CD14-positive monocyte (primary cell): ENCODE data around the gene TBX18. TPM values are rescaled to one million over a fixed set of nuclear protein-coding genes. Genes with fewer than 3 reads are reported as not detected.

Source experiments
- DNase-seq, 3 donors: peaks; one replicate each; pipeline ENCODE4 v3.0.0-alpha.2; 2011 to 2022
- H2AFZ ChIP-seq: 2 replicates; pipeline ENCODE4 v1.6.0; 2012; ENCODE audit warnings: mild to moderate bottlenecking, low read depth, low read length, inconsistent platforms; ENCODE audit not compliant: insufficient read depth, poor library complexity, severe bottlenecking
- H3K27ac ChIP-seq, 2 donors: 1 replicate in 1 of 2; 2 replicates in 1 of 2; pipeline ENCODE4 v1.5.1; 2012 to 2013; ENCODE audit warnings: low read length in 2 of 2, control low read depth in 1 of 2, inconsistent platforms in 1 of 2, low read depth in 1 of 2, mild to moderate bottlenecking in 1 of 2
- H3K27me3 ChIP-seq, 2 donors: one replicate each; pipeline versions ENCODE4 v1.6.0 to v1.6.1; 2011 to 2013; ENCODE audit warnings: low read length in 2 of 2; ENCODE audit not compliant: control insufficient read depth in 2 of 2, insufficient read depth in 2 of 2
- H3K36me3 ChIP-seq, 2 donors: replicated peaks in 1 of 2; 1 replicate in 1 of 2; 2 replicates in 1 of 2; pipeline versions ENCODE4 v1.5.1 to v1.6.1; 2012 to 2013; ENCODE audit warnings: low read length in 2 of 2, control low read depth in 1 of 2, inconsistent platforms in 1 of 2, mild to moderate bottlenecking in 1 of 2; ENCODE audit not compliant: insufficient read depth in 2 of 2, control insufficient read depth in 1 of 2
- H3K4me1 ChIP-seq, 2 donors: 1 replicate in 1 of 2; 2 replicates in 1 of 2; pipeline versions ENCODE4 v1.5.1 to v1.6.1; 2012 to 2013; ENCODE audit warnings: low read length in 2 of 2, control low read depth in 1 of 2, inconsistent platforms in 1 of 2, mild to moderate bottlenecking in 1 of 2, moderate library complexity in 1 of 2; ENCODE audit not compliant: insufficient read depth in 2 of 2, control insufficient read depth in 1 of 2
- H3K4me2 ChIP-seq: replicated peaks from 2 replicates; pipeline ENCODE3; 2012; ENCODE audit warnings: low read length, moderate library complexity, mild to moderate bottlenecking; ENCODE audit not compliant: poor library complexity, severe bottlenecking; ENCODE audit errors: extremely low read depth
- H3K4me3 ChIP-seq, 3 experiments: fragments of 200-600 bp in 1 of 3; sonication (generic) in 1 of 3; replicated peaks in 1 of 3; 1 replicate in 2 of 3; 2 replicates in 1 of 3; pipeline ENCODE4 v1.5.1; 2011 to 2013; ENCODE audit warnings: low read length in 3 of 3, mild to moderate bottlenecking in 3 of 3, control low read depth in 2 of 3, low read depth in 2 of 3, inconsistent platforms in 1 of 3, moderate library complexity in 1 of 3
- H3K79me2 ChIP-seq: 2 replicates; pipeline ENCODE4 v1.6.0; 2012; ENCODE audit warnings: mild to moderate bottlenecking, control low read depth, inconsistent platforms, low read length, moderate library complexity; ENCODE audit not compliant: insufficient read depth
- H3K9ac ChIP-seq: 2 replicates; pipeline ENCODE4 v1.6.0; 2017; ENCODE audit warnings: low read length, mild to moderate bottlenecking; ENCODE audit not compliant: insufficient read depth, poor library complexity, severe bottlenecking
- H3K9me3 ChIP-seq, 2 donors: replicated peaks in 1 of 2; 1 replicate in 1 of 2; 2 replicates in 1 of 2; pipeline versions ENCODE4 v1.5.1 to v1.6.1; 2012 to 2013; ENCODE audit warnings: low read length in 2 of 2, control low read depth in 1 of 2; ENCODE audit not compliant: control insufficient read depth in 1 of 2, insufficient read depth in 1 of 2
- H4K20me1 ChIP-seq: 2 replicates; pipeline ENCODE4 v1.6.0; 2012; ENCODE audit warnings: mild to moderate bottlenecking, low read length, control low read depth, moderate library complexity; ENCODE audit not compliant: insufficient read depth
- H3K27ac Mint-ChIP-seq, 7 donors: one replicate each; pipeline ENCODE4 v1.8.0; 2020; ENCODE audit warnings: mild to moderate bottlenecking in 7 of 7, mixed read lengths in 7 of 7, moderate library complexity in 6 of 7, inconsistent platforms in 2 of 7
- H3K27me3 Mint-ChIP-seq, 3 donors: one replicate each; pipeline ENCODE4 v1.8.0; 2021 to 2022; ENCODE audit warnings: low read depth in 3 of 3, mild to moderate bottlenecking in 3 of 3, mixed read lengths in 3 of 3, moderate library complexity in 3 of 3, inconsistent platforms in 1 of 3
- H3K36me3 Mint-ChIP-seq, 2 donors: one replicate each; pipeline ENCODE4 v1.8.0; 2020; ENCODE audit warnings: mixed read lengths in 2 of 2, inconsistent platforms in 1 of 2, mild to moderate bottlenecking in 1 of 2
- H3K4me1 Mint-ChIP-seq: one replicate; pipeline ENCODE4 v1.8.0; 2020; ENCODE audit warnings: mild to moderate bottlenecking, mixed read lengths
- H3K4me3 Mint-ChIP-seq, 2 donors: one replicate each; pipeline ENCODE4 v1.8.0; 2020; ENCODE audit warnings: mild to moderate bottlenecking in 2 of 2, mixed read lengths in 2 of 2, moderate library complexity in 1 of 2
- H3K9me3 Mint-ChIP-seq, 7 donors: one replicate each; pipeline ENCODE4 v1.8.0; 2020 to 2022; ENCODE audit warnings: mixed read lengths in 7 of 7, mild to moderate bottlenecking in 6 of 7, moderate library complexity in 6 of 7, inconsistent platforms in 2 of 7
- CTCF ChIP-seq: fragments of 200-600 bp; IDR thresholded peaks from one replicate; pipeline ENCODE4 v1.8.0; 2022; ENCODE audit warnings: antibody characterized with exemption, mild to moderate bottlenecking
- WGBS: methylation state at CpG from one replicate; pipeline ENCODE4 v1.1.5; 2013; ENCODE audit warnings: missing lambda C conversion rate; ENCODE audit not compliant: insufficient coverage; 5-methylcytosine and 5-hydroxymethylcytosine counted together
- intact Hi-C, 2 donors: fragments of 100-400 bp; cut with micrococcal nuclease; formaldehyde crosslinking; loops; one replicate each; pipeline versions ENCODE4 v1.15.0 to v1.15.1; 2023
- polyA plus RNA-seq, 3 donors: library from polyadenylated mRNA; depleted of rRNA in 1 of 3; unstranded in 2 of 3; stranded (reverse) in 1 of 3; fragments of 300-500 nt in 2 of 3; fragments of >200 nt in 1 of 3; fragmentation: Illumina TruSeq in 2 of 3; gene quantifications; 1 replicate in 2 of 3; 2 replicates in 1 of 3; pipeline ENCODE4 v1.2.3, GENCODE V29; 2012 to 2021

TBX18 gene
- polyA plus RNA-seq, 3 donors = 0.01 TPM; not detected in 2

GRCh38 chr6:84749181-84749580 is 15.2 kb downstream of the TBX18 start:
- Histone ChIP-seq H3K36me3 (no peaks in the 10 kb centered on the region), H3K27ac (no peak overlapping the region), H3K27me3 (peaks cover 0 to 3% of the 10 kb centered on the region in 2 donors), H3K9ac (no peak overlapping the region), H3K4me3 (no peak overlapping the region), H3K4me1 (no peaks in the 10 kb centered on the region), H4K20me1 (no peaks in the 10 kb centered on the region), H3K9me3 (no peaks in the 10 kb centered on the region), H3K4me2 (no peak overlapping the region), H3K79me2 (no peaks in the 10 kb centered on the region), H2AFZ (no peak overlapping the region)
- TF ChIP-seq CTCF = no peak
- no peaks in the 10 kb centered on the region for H3K4me1 Mint-ChIP-seq
- no peak for DNase-seq
- intact Hi-C loops = no loop called here
- H3K4me3 Mint-ChIP-seq = no peak overlapping the region
- H3K27me3 Mint-ChIP-seq = peaks cover 4 to 9% (median 7%) of the 10 kb centered on the region in 3 donors
- H3K27ac Mint-ChIP-seq = no peak overlapping the region
- no peaks in the 10 kb centered on the region for H3K9me3 Mint-ChIP-seq
- H3K36me3 Mint-ChIP-seq = no peaks in the 10 kb centered on the region

GRCh38 chr6:84748376-84748775 is 16.0 kb downstream of the TBX18 start:
- intact Hi-C loops = no loop called here
- H3K4me1 ChIP-seq = no peaks in the 10 kb centered on the region
- TF ChIP-seq CTCF = no peak
- no peaks in the 10 kb centered on the region for H3K4me1 Mint-ChIP-seq
- H3K36me3 ChIP-seq = no peaks in the 10 kb centered on the region
- H4K20me1 ChIP-seq = no peaks in the 10 kb centered on the region
- no peak overlapping the region for H3K9ac ChIP-seq
- no peak overlapping the region for H3K4me3 Mint-ChIP-seq
- H3K79me2 ChIP-seq = no peaks in the 10 kb centered on the region
- WGBS = 33% methylated on average over 1 of the region's 2 CpGs
- no peak overlapping the region for H3K4me3 ChIP-seq
- H3K27ac Mint-ChIP-seq = no peak overlapping the region
- no peak for DNase-seq
- H3K4me2 ChIP-seq = no peak overlapping the region
- H2AFZ ChIP-seq = no peak overlapping the region
- H3K27me3 ChIP-seq = peaks cover 0 to 3% of the 10 kb centered on the region in 2 donors
- no peaks in the 10 kb centered on the region for H3K9me3 Mint-ChIP-seq
- no peak overlapping the region for H3K27ac ChIP-seq
- no peaks in the 10 kb centered on the region for H3K9me3 ChIP-seq
- peaks cover 2 to 6% (median 4%) of the 10 kb centered on the region in 3 donors for H3K27me3 Mint-ChIP-seq
- no peaks in the 10 kb centered on the region for H3K36me3 Mint-ChIP-seq
